SK-N-SH (cell line): ENCODE data around the gene TUBA8. TPM values are rescaled to one million over a fixed set of nuclear protein-coding genes. Genes with fewer than 3 reads are reported as not detected.

Source experiments
- CTCF ChIA-PET: fragments of 300-600, 350-600 bp; formaldehyde crosslinking; extraction: SDS; loops from one replicate; lab custom pipeline; 2021; lab: Yijun Ruan, JAX
- POLR2A ChIA-PET: fragments of 350-600 bp; sonication (Branson Sonifier 250); formaldehyde crosslinking; extraction: SDS; loops from one replicate; lab custom pipeline; 2020; ENCODE audit warnings: antibody characterized with exemption, inconsistent platforms; lab: Yijun Ruan, JAX
- DNase-seq: peaks from one replicate; pipeline ENCODE4 v3.0.0; 2012
- H2AFZ ChIP-seq: fragments of 200-600 bp; sonication (generic); 2 replicates; pipeline ENCODE4 v1.8.1; 2016; ENCODE audit warnings: antibody characterized with exemption, mild to moderate bottlenecking, low read depth
- H3F3A ChIP-seq: fragments of 200-600 bp; sonication (generic); replicated peaks from 2 replicates; pipeline ENCODE3; 2016; ENCODE audit warnings: antibody characterized with exemption, mild to moderate bottlenecking; ENCODE audit not compliant: insufficient read depth
- H3K27ac ChIP-seq, 2 experiments: fragments of 200-500 bp in 1 of 2; fragments of 200-600 bp in 1 of 2; sonication (Bioruptor generic) in 1 of 2; sonication (generic), shearing (Covaris generic) in 1 of 2; 2 replicates each; pipeline versions ENCODE4 v1.5.1 to v1.6.1; 2014 to 2016; ENCODE audit warnings: low read depth in 2 of 2, inconsistent platforms in 1 of 2, low read length in 1 of 2, mild to moderate bottlenecking in 1 of 2, mixed read lengths in 1 of 2
- H3K27me3 ChIP-seq: fragments of 200-600 bp; sonication (generic), shearing (Covaris generic); 2 replicates; pipeline ENCODE4 v1.6.1; 2016; ENCODE audit warnings: mixed run types; ENCODE audit not compliant: insufficient read depth
- H3K36me3 ChIP-seq, 2 experiments: fragments of 200-500 bp in 1 of 2; fragments of 200-600 bp in 1 of 2; sonication (Bioruptor generic) in 1 of 2; sonication (generic) in 1 of 2; replicated peaks in 1 of 2; 2 replicates each; pipeline versions ENCODE3 to v1.5.1; 2014 to 2016; ENCODE audit warnings: low read length in 1 of 2, mild to moderate bottlenecking in 1 of 2; ENCODE audit not compliant: insufficient read depth in 2 of 2, control insufficient read depth in 1 of 2
- H3K4me1 ChIP-seq, 2 experiments: fragments of 200-500 bp in 1 of 2; fragments of 200-600 bp in 1 of 2; sonication (Bioruptor generic) in 1 of 2; sonication (generic), shearing (Covaris generic) in 1 of 2; 2 replicates each; pipeline versions ENCODE4 v1.5.1 to v1.6.1; 2014 to 2016; ENCODE audit warnings: low read depth in 1 of 2, low read length in 1 of 2, mixed run types in 1 of 2; ENCODE audit not compliant: insufficient read depth in 2 of 2, control insufficient read depth in 1 of 2
- H3K4me2 ChIP-seq: fragments of 200-600 bp; sonication (generic), shearing (Covaris generic); 2 replicates; pipeline ENCODE4 v1.6.1; 2017; ENCODE audit warnings: mixed run types
- H3K4me3 ChIP-seq, 2 experiments: fragments of 200-500 bp in 1 of 2; fragments of 200-600 bp in 1 of 2; sonication (Bioruptor generic) in 1 of 2; sonication (generic), shearing (Covaris generic) in 1 of 2; 2 replicates each; pipeline versions ENCODE4 v1.5.1 to v1.8.1; 2014 to 2016; ENCODE audit warnings: low read depth in 2 of 2, inconsistent platforms in 1 of 2, low read length in 1 of 2, mild to moderate bottlenecking in 1 of 2, mixed read lengths in 1 of 2, moderate library complexity in 1 of 2
- H3K79me2 ChIP-seq: fragments of 200-600 bp; sonication (generic); 2 replicates; pipeline ENCODE4 v1.8.1; 2017; ENCODE audit warnings: mild to moderate bottlenecking; ENCODE audit not compliant: insufficient read depth
- H3K9ac ChIP-seq: fragments of 200-600 bp; sonication (generic); 2 replicates; pipeline ENCODE4 v1.6.1; 2017; ENCODE audit warnings: mixed run types
- H3K9me2 ChIP-seq: fragments of 200-600 bp; sonication (generic); 2 replicates; pipeline ENCODE4 v1.6.1; 2017; ENCODE audit warnings: mixed run types
- H3K9me3 ChIP-seq: fragments of 200-600 bp; sonication (generic); 2 replicates; pipeline ENCODE4 v1.6.1; 2017; ENCODE audit warnings: mixed run types, mild to moderate bottlenecking, moderate library complexity
- H4K20me1 ChIP-seq: fragments of 200-600 bp; sonication (generic); 2 replicates; pipeline ENCODE4 v1.6.1; 2017; ENCODE audit warnings: mild to moderate bottlenecking, mixed run types; ENCODE audit not compliant: insufficient read depth
- GABPA ChIP-seq: IDR thresholded peaks from 2 replicates; pipeline ENCODE4 v1.4.0; 2012; ENCODE audit warnings: low read depth, mild to moderate bottlenecking
- JUND ChIP-seq: IDR thresholded peaks from 2 replicates; pipeline ENCODE4 v1.4.0; 2012
- WGBS: methylation state at CpG from one replicate; pipeline ENCODE4 v1.1.6; 2017; ENCODE audit warnings: low lambda C conversion rate; 5-methylcytosine and 5-hydroxymethylcytosine counted together
- polyA plus RNA-seq, 3 experiments: library from polyadenylated mRNA; depleted of rRNA; stranded (reverse); fragments of >200 nt; gene quantifications; 2 replicates each; pipeline ENCODE4 v1.2.3, GENCODE V29; 2012
- TF ChIP-seq, protein P1 (sequence below): IDR thresholded peaks from 2 replicates; pipeline ENCODE4 v1.6.1; 2012; ENCODE audit warnings: mild to moderate bottlenecking, low read depth, low read length, moderate library complexity
- TF ChIP-seq, protein P2 (sequence below): fragments of 150-350 bp; IDR thresholded peaks from 2 replicates; pipeline ENCODE4 v1.6.1; 2016; ENCODE audit warnings: mild to moderate bottlenecking, low read depth, low read length
- TF ChIP-seq, protein P3 (sequence below): IDR thresholded peaks from 2 replicates; pipeline ENCODE4 v1.4.0; 2012; ENCODE audit warnings: low read depth, borderline replicate concordance
- TF ChIP-seq, protein P4 (sequence below): IDR thresholded peaks from 2 replicates; pipeline ENCODE4; 2012

TUBA8 gene
- polyA plus RNA-seq, 1 of the 3 experiments (the other 2 are of a cell fraction) = 1.7 TPM

DNA sequence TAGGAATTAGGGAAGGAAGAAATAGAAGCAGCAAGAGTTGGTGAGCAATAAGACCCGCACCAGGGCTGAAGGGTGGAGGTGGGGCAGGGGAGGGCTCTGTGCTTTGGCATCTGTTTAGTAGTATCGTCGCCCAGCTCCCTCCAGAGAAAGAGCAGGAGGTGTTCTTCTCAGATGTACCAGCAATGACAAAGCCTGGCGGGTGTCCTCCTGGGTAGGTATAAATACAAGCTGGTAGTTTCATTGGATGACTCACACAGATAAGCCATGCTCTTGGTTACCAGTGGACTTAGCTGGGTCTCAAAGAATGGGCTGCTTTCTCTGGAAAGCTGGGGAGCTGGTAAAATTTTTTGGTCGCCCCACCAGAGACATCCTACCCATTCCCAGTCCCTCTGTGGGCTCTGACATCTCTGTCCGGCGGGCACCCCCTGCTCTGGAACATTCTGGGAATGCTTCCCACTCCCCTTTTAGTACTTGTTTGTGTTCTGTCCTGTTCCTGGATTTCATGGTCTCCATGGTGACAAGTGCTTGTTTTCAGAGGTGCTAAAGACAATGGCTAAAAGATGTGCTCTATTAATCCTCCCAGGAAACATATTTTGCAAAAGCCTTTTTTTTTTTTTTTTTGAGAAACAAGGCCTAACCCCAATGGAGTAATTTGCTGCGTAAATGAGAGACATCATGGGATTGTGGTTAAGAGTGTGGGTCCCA, 15.4 kb upstream of the TUBA8 start (continued):
- TF ChIP-seq, protein P1, sequence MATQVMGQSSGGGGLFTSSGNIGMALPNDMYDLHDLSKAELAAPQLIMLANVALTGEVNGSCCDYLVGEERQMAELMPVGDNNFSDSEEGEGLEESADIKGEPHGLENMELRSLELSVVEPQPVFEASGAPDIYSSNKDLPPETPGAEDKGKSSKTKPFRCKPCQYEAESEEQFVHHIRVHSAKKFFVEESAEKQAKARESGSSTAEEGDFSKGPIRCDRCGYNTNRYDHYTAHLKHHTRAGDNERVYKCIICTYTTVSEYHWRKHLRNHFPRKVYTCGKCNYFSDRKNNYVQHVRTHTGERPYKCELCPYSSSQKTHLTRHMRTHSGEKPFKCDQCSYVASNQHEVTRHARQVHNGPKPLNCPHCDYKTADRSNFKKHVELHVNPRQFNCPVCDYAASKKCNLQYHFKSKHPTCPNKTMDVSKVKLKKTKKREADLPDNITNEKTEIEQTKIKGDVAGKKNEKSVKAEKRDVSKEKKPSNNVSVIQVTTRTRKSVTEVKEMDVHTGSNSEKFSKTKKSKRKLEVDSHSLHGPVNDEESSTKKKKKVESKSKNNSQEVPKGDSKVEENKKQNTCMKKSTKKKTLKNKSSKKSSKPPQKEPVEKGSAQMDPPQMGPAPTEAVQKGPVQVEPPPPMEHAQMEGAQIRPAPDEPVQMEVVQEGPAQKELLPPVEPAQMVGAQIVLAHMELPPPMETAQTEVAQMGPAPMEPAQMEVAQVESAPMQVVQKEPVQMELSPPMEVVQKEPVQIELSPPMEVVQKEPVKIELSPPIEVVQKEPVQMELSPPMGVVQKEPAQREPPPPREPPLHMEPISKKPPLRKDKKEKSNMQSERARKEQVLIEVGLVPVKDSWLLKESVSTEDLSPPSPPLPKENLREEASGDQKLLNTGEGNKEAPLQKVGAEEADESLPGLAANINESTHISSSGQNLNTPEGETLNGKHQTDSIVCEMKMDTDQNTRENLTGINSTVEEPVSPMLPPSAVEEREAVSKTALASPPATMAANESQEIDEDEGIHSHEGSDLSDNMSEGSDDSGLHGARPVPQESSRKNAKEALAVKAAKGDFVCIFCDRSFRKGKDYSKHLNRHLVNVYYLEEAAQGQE = no peak
- TF ChIP-seq, protein P2, sequence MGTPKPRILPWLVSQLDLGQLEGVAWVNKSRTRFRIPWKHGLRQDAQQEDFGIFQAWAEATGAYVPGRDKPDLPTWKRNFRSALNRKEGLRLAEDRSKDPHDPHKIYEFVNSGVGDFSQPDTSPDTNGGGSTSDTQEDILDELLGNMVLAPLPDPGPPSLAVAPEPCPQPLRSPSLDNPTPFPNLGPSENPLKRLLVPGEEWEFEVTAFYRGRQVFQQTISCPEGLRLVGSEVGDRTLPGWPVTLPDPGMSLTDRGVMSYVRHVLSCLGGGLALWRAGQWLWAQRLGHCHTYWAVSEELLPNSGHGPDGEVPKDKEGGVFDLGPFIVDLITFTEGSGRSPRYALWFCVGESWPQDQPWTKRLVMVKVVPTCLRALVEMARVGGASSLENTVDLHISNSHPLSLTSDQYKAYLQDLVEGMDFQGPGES = no peak
- no peak for TF ChIP-seq JUND
- TF ChIP-seq, protein P3, sequence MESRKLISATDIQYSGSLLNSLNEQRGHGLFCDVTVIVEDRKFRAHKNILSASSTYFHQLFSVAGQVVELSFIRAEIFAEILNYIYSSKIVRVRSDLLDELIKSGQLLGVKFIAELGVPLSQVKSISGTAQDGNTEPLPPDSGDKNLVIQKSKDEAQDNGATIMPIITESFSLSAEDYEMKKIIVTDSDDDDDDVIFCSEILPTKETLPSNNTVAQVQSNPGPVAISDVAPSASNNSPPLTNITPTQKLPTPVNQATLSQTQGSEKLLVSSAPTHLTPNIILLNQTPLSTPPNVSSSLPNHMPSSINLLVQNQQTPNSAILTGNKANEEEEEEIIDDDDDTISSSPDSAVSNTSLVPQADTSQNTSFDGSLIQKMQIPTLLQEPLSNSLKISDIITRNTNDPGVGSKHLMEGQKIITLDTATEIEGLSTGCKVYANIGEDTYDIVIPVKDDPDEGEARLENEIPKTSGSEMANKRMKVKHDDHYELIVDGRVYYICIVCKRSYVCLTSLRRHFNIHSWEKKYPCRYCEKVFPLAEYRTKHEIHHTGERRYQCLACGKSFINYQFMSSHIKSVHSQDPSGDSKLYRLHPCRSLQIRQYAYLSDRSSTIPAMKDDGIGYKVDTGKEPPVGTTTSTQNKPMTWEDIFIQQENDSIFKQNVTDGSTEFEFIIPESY = no peak
- TF ChIP-seq, all 33 proteins: peak for 0

DNA sequence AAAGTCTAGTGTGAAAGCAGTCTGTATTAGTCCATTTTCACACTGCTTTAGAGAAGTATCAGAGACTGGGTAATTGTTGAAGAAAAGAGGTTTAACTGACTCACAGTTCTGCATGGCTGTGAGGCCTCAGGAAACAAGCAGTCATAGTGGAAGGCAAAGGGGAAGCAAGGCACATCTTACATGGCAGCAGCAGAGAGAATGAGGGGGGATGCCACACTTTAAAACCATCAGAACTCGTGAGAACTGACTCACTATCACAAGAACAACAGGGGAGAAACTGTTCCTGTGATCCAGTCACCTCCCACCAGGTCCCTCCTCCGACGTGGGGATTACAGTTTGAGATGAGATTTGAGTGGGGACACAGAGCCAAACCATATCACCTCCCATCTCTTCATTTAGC, 13.8 kb upstream of the TUBA8 start:
- TF ChIP-seq, protein P4, sequence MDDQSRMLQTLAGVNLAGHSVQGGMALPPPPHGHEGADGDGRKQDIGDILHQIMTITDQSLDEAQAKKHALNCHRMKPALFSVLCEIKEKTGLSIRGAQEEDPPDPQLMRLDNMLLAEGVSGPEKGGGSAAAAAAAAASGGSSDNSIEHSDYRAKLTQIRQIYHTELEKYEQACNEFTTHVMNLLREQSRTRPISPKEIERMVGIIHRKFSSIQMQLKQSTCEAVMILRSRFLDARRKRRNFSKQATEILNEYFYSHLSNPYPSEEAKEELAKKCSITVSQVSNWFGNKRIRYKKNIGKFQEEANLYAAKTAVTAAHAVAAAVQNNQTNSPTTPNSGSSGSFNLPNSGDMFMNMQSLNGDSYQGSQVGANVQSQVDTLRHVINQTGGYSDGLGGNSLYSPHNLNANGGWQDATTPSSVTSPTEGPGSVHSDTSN = no peak
- TF ChIP-seq JUND = no peak
- no peak for TF ChIP-seq GABPA
- Histone ChIP-seq H3K27me3 (no peaks in the 10 kb centered on the region), H3K9ac (no peak overlapping the region), H2AFZ (no peak overlapping the region), H3K79me2 (0 out of 2 replicates have a peak, but pooled peaks cover 5% of the 10 kb centered on the region), H3K36me3 (peaks cover 2 to 20% of the 10 kb centered on the region in 2 experiments), H3K27ac (no peak overlapping the region), H3K4me1 (no peaks in the 10 kb centered on the region), H3F3A (peaks cover 4% of the 10 kb centered on the region), H3K9me2 (no peaks in the 10 kb centered on the region), H3K4me2 (no peak overlapping the region), H4K20me1 (no peaks in the 10 kb centered on the region), H3K4me3 (no peak overlapping the region), H3K9me3 (no peaks in the 10 kb centered on the region)
- no peak for DNase-seq
- 67% methylated on average over 3 of the region's 3 CpGs for WGBS
- ChIA-PET CTCF (no interaction called here), POLR2A (no interaction called here)
